HG03442 (cell line): ENCODE measurements around the gene UGT3A2.
"Not testable (repeated sequence)": the region's sequence is repeated elsewhere in the genome, so short reads cannot be mapped to it uniquely, and the experiment has no call there.

Source experiments
- ATAC-seq: cut with Tn5 transposase; IDR thresholded peaks from one replicate; pipeline ENCODE4 v1.9.1; 2021; ENCODE audit warnings: mild to moderate bottlenecking, moderate library complexity; ENCODE audit not compliant: unreplicated experiment

The UGT3A2 gene

DNA sequence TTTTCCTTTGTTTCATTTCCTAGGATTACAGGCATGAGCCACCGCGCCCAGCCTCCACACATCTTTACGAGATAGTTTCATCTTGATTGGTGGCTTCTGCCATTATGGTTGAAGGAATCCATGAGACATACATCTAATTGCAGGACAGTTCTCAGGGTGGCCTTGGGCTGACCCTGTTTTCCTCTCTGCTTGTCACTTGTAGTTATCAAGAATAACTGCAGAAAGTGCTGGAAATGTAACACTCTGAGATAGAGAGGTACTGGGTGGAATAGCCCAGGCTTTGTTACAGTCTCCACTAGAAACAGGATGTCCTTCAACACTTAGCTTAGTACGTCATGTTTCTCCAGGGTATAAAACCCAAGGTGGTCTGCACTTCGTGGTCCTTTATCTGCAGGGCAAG lies 10.7 kb downstream of the UGT3A2 start:
- no peak for ATAC-seq

DNA sequence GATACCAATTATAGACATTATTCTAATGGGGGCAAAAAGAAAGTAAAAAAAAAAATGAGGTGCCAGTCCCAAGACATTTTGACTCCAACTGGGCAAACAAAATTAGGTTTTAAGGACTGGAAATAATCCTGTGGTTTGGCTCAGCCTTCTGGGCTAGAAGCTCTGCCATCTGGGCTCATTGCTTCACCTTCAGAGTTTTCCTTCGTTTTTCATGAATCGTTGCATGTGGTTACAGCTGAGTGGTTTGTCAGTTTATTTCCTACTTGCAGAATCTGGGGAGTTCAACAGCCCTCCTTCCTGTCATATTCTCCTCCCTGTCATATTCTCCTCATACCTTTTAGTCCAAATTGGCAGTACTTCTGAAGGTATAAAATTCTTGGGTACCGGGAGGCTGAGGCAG lies 12.0 kb downstream of the UGT3A2 start:
- ATAC-seq = no peak

GRCh38 chr5:36052538-36052937 lies 14.1 kb downstream of the UGT3A2 start:
- ATAC-seq = no peak

- no peak for ATAC-seq
Measured at GRCh38 chr5:36049949-36050348, 16.7 kb downstream of the UGT3A2 start.

DNA sequence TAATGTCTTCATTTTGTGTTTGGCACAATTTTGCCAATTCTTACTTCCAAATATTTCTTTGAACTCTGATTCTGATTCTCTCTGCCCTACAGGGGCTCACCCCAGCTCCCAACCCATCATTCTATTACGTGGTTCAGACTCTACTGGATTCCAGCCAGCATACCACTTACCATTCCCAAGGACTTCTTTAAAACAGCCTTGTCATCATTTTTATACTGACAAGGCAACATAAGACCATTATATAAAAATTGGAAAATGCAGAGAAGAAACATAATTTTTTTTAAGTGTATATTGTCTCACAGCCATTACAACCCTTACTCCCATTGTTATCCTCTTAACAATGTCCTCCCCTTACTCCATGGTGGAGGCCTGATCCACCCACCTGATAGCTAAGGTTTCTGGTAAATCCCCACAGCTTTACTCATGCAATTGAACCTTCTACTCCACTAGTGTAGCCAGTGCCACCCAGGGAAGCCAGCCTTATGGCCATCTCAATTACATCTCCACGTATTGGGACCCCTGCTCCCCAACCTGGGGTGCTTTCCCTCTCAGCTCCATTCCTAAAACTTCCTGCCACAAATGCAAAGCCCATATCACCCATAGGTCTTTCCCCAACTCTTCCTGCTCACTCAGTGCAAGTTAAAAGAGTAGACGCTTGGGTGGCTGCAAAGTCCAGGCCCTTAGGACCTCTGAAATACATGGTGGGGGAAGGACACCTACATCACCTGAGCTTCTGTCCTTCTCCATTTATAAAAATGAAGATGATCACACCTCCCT lies 19.1 kb downstream of the UGT3A2 start:
- ATAC-seq = no peak

DNA sequence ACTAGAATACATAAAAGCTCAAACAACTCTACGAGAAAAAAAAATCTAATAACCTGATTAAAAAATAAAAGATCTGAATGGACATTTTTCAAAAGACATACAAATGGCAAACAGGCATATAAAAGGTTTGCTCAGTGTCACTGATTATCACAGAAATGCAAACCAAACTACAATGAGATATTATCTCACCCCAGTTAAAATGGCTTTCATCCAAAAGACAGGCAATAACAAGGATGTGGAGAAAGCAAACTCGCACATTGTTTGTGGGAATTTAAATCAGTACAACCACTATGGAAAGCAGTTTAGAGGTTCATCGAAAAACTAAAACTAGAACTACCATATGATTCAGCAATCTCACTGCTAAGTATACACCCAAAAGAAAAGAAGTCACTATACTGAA lies 20.8 kb downstream of the UGT3A2 start:
- ATAC-seq = no peak

GRCh38 chr5:36041537-36041845 lies 25.2 kb downstream of the UGT3A2 start:
- no peak for ATAC-seq

- no peak for ATAC-seq
Measured at GRCh38 chr5:36040651-36041536, 25.8 kb downstream of the UGT3A2 start.

GRCh38 chr5:36035696-36036095 lies 31.0 kb downstream of the UGT3A2 start:
- no peak for ATAC-seq

DNA sequence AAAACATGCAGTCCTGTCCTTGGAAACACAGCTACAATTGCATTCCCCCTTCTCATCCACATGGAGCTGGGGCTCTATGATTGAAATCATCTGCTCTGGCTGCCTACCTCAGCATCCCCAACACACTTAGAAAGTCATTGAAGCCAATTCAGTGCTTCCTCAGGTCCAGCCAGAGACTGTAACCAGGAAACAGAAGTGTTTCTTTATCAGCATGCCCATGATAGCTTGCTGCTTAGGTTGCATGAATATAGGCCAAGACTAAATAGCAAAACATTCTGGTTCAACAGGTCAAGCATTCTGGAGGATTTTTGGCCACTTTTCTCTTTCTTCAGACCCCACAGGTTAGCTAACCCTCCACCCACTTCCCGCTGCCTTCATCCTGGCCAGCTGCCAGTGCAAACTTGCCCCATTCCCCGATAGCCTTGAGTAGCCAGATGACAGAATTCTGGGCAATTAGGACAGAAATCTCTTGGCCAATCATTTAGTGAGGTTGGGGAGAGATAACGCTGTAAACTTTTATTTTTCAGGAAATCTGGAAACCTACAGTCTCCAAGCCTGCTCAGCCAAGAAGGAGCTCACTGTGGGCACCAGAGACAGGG lies 32.0 kb downstream of the UGT3A2 start:
- not testable (repeated sequence) for ATAC-seq

DNA sequence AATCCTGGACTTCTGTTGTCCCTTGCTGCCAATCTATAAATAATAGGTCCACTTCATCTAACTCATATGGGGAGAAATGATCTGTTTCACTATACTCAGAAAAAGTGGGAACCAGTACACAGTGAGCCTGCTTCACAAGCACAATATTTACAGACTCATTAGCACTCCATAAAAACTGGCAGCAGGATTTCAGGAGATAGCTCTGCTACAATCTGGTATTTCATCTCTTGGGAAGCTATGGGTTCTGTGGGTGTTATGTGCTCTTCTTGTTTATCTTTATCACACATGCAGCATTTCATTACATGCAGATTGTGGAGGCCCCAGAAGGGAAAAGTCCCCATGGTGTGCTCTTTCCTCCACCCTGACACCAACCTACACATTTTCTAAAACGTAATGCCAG lies 33.2 kb downstream of the UGT3A2 start:
- no peak for ATAC-seq

- no peak for ATAC-seq
Measured at GRCh38 chr5:36033047-36033446, 33.6 kb downstream of the UGT3A2 start.

DNA sequence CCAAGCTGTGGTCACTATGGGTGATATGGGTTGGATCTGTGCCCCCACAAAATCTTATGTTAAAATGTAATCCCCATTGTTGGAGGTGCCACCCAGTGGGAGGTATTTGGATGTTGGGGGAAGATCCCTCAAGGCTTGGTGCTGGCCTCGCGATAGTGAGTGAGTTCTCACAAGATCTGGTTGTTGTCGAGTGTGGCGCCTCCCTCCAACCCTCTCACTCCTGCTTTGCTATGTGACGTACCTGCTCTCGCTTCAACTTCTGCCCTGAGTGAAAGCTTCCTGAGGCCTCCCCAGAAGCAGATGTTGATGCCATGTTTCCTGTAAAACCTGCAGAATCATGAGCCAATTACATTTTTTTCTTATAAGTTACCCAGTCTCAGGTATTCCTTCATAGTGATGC lies 35.5 kb downstream of the UGT3A2 start:
- ATAC-seq = no peak

GRCh38 chr5:36029914-36030313 lies 36.8 kb downstream of the UGT3A2 start:
- ATAC-seq = no peak

GRCh38 chr5:36028816-36029465 lies 37.7 kb downstream of the UGT3A2 start:
- no peak for ATAC-seq

GRCh38 chr5:36027711-36028110 lies 39.0 kb downstream of the UGT3A2 start:
- ATAC-seq = no peak

DNA sequence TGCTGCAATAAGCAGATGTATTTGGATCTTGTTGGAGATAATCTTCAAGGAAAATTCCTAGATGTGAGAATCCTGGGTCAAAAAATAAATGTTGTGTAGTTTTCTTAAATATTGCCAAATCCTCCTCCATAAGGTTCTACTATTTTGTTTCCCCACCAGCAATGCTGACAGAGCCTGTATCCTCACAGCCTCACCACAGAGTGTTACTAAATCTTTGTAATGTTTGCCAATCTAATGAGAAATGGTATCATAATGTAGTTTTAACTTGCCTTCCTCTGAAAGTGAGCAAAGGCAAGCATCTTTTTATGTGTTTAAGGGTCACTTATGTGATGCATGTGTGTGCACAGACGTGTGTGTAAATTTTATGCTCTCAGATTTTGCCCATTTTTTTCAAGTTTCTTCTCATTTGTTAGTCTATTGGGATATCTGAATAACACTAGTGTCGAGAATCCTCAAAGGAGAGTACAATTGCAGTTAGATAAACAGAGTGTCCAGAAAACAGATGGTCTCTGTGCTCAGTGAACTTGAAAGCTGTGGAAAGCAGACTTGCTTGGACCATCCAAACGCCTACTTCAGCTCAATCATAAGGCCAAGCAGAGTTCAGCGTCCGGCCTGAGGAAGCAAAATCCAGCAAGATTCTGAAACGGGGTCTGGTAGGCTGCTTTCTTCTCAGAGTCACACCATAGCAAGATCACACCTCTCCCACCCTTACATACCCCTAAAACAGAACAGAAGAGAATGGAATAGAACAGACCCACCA lies 39.8 kb downstream of the UGT3A2 start:
- no peak for ATAC-seq

- ATAC-seq = not testable (repeated sequence)
Measured at GRCh38 chr5:36022246-36022645, 44.4 kb downstream of the UGT3A2 start.

DNA sequence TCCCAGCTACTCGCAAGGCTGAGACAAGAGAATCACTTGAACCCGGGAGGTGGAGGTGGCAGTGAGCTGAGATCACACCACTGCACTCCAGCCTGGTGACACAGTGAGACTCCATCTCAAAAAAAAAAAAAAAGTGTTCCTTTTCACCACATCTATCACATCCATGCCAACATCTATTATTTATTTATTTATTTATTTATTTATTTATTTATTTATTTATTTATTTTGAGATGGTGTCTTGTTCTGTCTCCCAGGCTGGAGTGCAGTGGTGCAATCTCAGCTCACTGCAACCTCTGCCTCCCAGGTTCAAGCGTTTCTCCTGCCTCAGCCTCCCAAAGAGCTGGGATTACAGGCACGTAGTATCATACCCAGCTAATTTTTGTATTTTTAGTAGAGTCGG lies 47.1 kb downstream of the UGT3A2 start:
- ATAC-seq = not testable (repeated sequence)

- no peak for ATAC-seq
Measured at GRCh38 chr5:36017622-36018021, 49.1 kb downstream of the UGT3A2 start.

DNA sequence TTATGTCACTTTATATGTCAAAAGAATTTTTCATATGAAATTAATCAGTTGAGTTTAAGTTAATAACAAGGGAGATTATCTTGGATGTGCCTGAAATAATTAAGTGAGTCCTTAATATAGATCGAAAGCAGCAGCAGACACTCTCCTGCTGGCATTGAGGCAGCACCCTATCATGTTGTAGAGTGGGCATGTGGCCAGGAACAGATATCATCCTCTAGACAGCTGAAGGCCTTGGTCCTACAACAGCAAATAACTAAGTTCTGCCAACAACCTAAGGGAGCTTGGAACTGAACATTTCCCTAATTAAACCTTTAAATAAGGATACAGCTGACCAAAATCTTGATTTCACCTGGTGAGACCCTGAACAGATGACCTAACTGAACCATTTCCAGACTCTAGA lies 49.7 kb downstream of the UGT3A2 start:
- ATAC-seq = no peak
